LNCAP (cell line): ENCODE results near the gene RNF180.

Experiments used
- CTCF ChIP-seq: fragments of 450-650 bp; IDR thresholded peaks from 2 replicates; pipeline ENCODE4 v1.5.1; 2017; ENCODE audit warnings: mild to moderate bottlenecking

The RNF180 gene

GRCh38 chr5:64229163-64229774, 63.6 kb downstream of the RNF180 start:
- peak; percentile 68 for TF ChIP-seq CTCF

- TF ChIP-seq CTCF = no peak
Measured at GRCh38 chr5:64260756-64261155, 95.1 kb downstream of the RNF180 start.

GRCh38 chr5:64269164-64269563, 103.5 kb downstream of the RNF180 start:
- TF ChIP-seq CTCF = no peak

GRCh38 chr5:64273276-64273675, 107.6 kb downstream of the RNF180 start:
- TF ChIP-seq CTCF = no peak

GRCh38 chr5:64285188-64286130, 119.8 kb downstream of the RNF180 start:
- TF ChIP-seq CTCF = no peak

- no peak for TF ChIP-seq CTCF
Measured at GRCh38 chr5:64286381-64286780, 120.7 kb downstream of the RNF180 start.

- TF ChIP-seq CTCF = no peak
Measured at GRCh38 chr5:64292611-64293215, 127.1 kb downstream of the RNF180 start.
